ENCODE measurements around the gene EZH2.
A peak's percentile ranks its signal among the peaks of the same experiment; 100 is the strongest.

The EZH2 gene

DNA sequence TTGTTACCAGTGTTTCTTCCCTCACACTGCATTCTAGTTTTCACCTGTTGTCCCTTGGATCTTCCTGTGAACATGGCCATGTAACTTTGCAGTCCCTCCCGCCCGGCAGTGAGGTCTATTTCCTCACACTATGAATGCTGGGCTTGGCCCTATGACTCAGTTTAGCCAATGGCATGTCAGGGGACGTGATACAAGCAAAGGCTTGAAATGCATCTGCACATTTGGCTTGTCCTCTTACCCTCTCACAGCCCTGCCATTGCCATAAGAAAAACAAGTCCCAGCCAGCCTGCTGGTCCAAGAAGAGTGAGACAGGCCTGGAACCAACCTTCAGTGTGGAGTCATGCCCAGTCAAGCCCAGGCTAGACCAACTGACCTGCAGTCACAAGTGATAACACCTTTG, 17.1 kb upstream of the EZH2 start:
- DNase-seq (ENCODE audit: low read depth in 3 of 3): no peak

DNA sequence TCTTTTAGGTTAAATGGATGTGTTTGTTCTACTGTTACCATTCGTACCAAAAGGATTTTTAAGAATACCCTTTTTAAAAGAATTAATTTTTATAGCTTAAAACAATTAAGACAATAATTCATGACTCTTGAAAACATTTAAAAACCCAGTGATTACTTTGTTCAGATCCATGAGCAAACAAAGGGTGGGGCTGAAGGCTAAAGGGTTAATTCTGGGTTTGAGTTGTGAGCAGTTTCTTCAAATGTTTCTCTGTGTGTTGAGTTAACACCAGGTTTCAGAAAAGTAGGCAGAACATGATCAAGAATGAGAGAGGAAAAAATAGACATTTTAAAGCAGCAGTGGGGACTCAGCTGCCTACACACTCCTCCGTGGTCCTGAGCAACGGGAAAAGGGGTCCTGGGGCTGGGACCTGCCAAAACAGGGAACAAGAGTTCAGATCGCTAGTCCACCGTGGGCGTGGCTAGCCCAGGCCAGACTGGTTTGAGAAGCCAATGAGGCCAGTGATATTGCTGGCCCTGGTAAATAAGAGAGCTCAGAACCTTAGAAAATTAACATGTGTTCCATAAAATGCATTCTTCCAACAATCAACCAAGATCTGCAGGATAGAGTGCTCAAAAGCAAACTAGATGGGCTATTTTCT, 14.9 kb upstream of the EZH2 start:
- no peak for DNase-seq (ENCODE audit: low read depth in 3 of 3)

GRCh38 chr7:148894591-148894990, 10.5 kb upstream of the EZH2 start:
- no peak for DNase-seq (ENCODE audit: low read depth in 3 of 3)

DNA sequence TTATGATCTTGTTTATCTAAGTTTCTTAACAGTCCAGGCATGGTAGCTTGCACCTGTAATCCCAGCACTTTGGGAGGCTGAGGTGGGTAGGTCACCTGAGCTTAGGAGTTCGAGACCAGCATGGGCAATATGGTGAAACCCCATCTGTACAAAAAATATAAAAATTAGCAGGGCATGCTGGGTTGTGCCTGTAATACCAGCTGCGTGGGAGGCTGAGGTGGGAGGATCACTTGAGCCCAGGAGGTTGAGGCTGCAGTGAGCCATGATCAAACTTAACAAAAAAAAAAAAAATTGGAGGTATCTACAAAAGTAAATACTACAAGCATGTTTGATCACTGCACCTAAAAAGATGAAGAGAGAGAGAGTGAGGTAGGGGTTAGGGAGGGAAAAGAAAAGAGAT, 9.0 kb upstream of the EZH2 start:
- DNase-seq (ENCODE audit: low read depth in 3 of 3): no peak

DNA sequence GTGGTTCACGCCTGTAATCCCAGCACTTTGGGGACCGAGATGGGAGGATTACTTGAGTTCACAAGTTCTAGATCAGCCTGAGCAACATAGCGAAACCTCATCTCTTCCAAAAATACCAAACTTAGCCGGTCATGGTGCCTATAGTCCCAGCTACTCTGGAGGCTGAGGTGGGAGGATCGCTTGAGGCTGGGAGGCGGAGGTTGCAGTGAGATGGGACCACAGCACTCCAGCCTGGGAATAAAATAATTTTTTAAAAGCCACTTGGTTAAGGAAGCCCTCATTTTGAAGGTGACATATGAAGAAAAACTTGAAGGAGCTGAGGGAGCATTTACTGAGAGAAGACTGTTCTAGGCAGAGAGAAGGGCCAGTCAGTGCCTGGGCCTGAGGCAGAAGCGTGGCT, 4.2 kb upstream of the EZH2 start:
- no peak for DNase-seq (ENCODE audit: low read depth in 3 of 3)

GRCh38 chr7:148886844-148887243, 2.8 kb upstream of the EZH2 start:
- DNase-seq (ENCODE audit: low read depth in 3 of 3): no peak

- DNase-seq (ENCODE audit: low read depth in 3 of 3): peak; percentile 87 to 89 (median 88)
Observed at GRCh38 chr7:148884299-148885022, 370 bp upstream of the EZH2 start.

DNA sequence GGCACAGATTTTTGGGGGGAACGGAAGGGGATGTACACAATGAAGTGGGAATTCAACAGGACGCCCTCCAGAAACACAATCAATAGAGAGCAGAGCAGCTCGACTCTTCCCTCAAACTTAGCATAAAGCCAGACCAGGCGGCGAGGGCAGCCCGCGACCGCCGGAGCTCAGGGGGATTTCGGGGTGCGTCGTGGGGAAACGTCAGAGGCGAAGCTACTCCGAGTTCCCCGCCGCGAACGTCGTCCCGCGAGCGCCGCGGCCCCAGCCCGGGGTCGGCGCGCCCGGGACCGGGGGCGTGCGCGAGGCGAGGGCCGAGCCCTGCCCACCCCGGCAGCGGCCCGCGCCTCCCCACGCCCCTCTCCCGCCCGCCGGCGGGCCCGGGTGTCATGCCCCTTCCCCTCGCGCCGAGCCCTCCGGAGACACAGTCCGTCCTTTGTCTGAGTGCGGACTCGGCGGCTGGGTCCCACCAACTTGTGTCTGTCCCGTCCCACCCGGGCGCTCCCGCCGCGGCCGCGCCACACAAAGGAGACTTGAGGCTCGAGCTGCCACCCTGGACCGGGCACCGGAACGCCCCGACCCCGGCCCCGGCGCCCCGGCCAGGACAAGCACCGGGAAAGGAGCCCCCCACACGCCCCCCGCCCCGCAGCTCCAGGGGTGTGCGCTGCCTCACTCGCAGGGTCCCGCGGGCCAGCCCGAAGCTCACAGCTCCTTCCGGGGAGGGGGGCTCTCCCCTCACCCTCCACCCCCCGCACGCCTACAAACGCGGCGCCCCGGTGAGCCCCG, 634 bp downstream of the EZH2 start:
- DNase-seq (ENCODE audit: low read depth in 3 of 3): peak in 2 of 3 donors; percentile 16 to 35

GRCh38 chr7:148882841-148883265, 1.2 kb downstream of the EZH2 start:
- no peak for DNase-seq (ENCODE audit: low read depth in 3 of 3)

DNA sequence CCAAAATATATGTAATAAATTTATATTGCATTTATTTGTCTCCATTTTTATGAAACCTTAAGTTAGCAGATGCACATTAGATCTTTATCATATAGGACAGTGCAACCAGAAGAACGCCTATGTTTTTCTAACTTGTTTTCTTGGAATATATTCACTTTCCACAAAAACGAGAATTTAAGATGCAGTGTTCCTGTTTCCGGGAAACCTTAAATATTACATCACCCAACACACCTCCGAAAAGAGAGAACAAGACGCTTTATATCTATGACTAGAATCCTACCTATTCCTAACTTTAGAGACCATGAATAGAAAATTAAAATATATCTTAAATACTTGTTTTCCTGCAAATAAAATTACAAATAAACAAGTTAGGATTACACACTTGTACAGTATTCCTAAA, 1.9 kb downstream of the EZH2 start:
- no peak for DNase-seq (ENCODE audit: low read depth in 3 of 3)

GRCh38 chr7:148878317-148878716, 5.8 kb downstream of the EZH2 start:
- DNase-seq (ENCODE audit: low read depth in 3 of 3): no peak

DNA sequence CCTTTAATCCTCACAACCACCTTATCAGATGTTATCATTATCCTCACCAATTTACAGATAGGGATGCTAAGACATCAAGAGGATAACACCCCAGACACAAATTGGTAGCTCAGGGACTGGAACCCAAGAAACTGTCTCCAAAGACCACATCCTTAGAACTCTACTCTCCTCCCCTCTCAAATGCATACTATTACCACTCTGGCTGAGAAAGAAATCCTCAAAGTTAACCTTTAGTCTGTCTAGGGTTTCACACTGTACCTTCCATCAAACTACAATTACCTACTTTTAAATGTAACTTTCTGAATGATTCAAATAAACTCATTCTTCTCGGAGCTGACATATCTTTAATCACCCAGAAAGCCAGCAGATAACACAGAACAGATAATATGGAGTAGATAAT, 6.6 kb downstream of the EZH2 start:
- DNase-seq (ENCODE audit: low read depth in 3 of 3): no peak

DNA sequence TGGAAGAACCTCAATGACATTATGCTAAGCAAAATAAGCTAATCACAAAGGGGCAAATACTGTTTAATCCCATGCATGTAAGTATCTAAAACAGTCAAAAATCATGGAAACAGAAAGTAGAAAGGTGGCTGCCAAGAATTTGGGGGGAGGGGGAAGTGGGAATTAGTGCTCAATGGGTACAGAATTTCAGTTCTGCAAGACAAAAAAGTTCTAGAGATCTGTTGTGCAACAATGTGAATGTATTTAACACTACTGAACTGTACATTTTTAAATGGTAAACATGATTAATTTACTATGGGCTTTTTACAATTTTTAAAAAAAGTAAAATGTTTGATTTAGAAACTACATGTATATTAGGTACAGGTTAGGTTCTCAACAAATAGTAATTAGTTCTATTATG, 11.9 kb downstream of the EZH2 start:
- no peak for DNase-seq (ENCODE audit: low read depth in 3 of 3)

DNA sequence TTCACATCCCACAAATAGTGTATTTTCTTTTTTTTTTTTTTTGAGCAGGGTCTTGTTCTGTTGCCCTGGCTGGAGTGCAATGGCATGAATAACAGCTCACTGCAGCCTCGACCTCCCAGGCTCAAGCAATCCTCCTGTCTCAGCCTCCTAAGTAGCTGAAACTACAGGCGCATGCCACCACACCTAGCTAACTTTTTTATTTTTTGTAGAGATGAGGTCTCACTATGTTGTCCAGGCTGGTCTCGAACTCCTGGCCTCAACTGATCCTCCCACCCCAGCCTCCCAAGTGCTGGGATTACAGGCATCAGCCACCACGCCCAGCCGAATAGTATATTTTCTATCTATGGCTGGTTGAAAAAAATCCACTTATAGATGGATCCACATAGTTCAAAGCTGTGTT, 12.5 kb downstream of the EZH2 start:
- DNase-seq (ENCODE audit: low read depth in 3 of 3): no peak

- DNase-seq (ENCODE audit: low read depth in 3 of 3): no peak
Observed at GRCh38 chr7:148871030-148871429, 13.1 kb downstream of the EZH2 start.

- no peak for DNase-seq (ENCODE audit: low read depth in 3 of 3)
Observed at GRCh38 chr7:148868378-148868674, 15.8 kb downstream of the EZH2 start.

DNA sequence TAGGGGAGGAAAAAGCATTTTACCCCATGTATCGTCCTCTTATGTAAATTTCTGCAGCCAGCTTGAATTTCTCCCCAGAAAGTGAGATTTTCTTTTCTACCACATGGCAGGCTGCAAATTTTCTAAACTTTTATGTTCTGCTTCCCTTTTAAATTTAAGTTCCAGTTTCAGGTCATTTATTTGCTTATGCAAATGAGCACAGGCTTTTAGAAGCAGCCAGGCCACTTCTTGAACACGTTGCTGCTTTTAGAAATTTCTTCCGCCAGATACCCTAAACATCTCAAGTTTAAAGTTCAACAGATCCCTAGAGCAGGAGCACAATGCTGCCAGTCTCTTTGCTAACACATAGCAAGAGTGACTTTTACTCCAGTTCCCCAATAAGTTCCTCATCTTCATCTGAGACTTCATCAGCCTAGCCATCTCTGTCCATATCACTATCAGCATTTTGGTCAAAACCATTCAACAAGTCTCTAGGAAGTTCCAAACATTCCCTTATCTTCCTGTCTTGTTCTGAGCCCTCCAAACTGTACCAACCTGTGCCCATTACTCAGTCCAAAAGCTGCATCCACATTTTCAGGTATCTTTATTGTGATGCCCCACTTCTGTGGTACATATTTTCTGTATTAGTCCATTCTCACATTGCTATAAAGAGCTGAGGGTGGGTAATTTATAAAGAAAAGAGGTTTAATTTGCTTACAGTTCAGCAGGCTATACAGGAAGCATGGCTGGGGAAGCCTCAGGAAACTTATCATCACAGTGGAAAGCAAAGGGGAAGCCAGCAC, 16.3 kb downstream of the EZH2 start:
- no peak for DNase-seq (ENCODE audit: low read depth in 3 of 3)

DNA sequence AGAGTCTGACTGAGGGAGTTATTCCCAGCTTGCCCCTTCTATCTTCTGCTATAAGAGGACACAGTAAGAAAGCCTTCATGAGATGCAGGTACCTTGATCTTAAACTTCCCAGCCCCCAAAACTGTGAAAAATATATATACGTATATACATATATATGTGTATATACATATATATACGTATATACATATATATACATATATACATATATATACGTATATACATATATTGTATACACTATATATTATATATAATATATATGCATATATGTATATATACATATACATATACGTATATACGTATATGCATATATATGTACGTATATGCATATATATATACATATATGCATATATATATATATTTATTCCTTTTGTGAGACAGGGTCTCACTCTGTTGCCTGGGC, 17.7 kb downstream of the EZH2 start:
- DNase-seq (ENCODE audit: low read depth in 3 of 3): no peak

GRCh38 chr7:148865283-148865682, 18.8 kb downstream of the EZH2 start:
- DNase-seq (ENCODE audit: low read depth in 3 of 3): no peak

GRCh38 chr7:148863324-148863723, 20.8 kb downstream of the EZH2 start:
- no peak for DNase-seq (ENCODE audit: low read depth in 3 of 3)

GRCh38 chr7:148862481-148862880, 21.6 kb downstream of the EZH2 start:
- DNase-seq (ENCODE audit: low read depth in 3 of 3): no peak

- DNase-seq (ENCODE audit: low read depth in 3 of 3): no peak
Observed at GRCh38 chr7:148858489-148858888, 25.6 kb downstream of the EZH2 start.
